Mammary epithelial cell (primary cell): ENCODE results near the gene NCKAP5.

Experiments
- CTCF ChIP-seq, 2 donors: IDR thresholded peaks in 1 of 2; conservative IDR thresholded peaks in 1 of 2; 2 replicates each; pipeline ENCODE4 v1.5.1; 2011 to 2012; ENCODE audit warnings: inconsistent platforms in 2 of 2, low read length in 2 of 2, mild to moderate bottlenecking in 2 of 2, control low read depth in 1 of 2, low read depth in 1 of 2; ENCODE audit not compliant: insufficient read depth in 1 of 2; ENCODE audit errors: extremely low read depth in 1 of 2
- EZH2 ChIP-seq: IDR thresholded peaks from 2 replicates; pipeline ENCODE4 v1.6.1; 2012; ENCODE audit warnings: low read length, inconsistent platforms, borderline replicate concordance

GRCh38 chr2:132725748-132726147 is 842.5 kb downstream of the NCKAP5 start:
- TF ChIP-seq CTCF (conservative IDR thresholded peaks at IDR 0.05 in 1 of 2, IDR thresholded peaks at IDR 0.05 in 1 of 2; ENCODE audit: extremely low read depth in 1 of 2, insufficient read depth in 1 of 2, low read depth in 1 of 2, low read length in 2 of 2) (no peak), EZH2 (no peak)
